GM18951 (cell line): ENCODE data around the gene ST3GAL5.
"Not testable (repeated sequence)": the region's sequence is repeated elsewhere in the genome, so short reads cannot be mapped to it uniquely, and the experiment has no call there.

Source experiments
- POLR2A ChIP-seq: IDR thresholded peaks from 4 replicates; pipeline ENCODE4 v1.6.1; 2011; ENCODE audit warnings: mild to moderate bottlenecking; ENCODE audit not compliant: insufficient read length, insufficient read depth; ENCODE audit errors: extremely low read depth
- in situ Hi-C: fragments of 300-500 bp; cut with MboI; formaldehyde crosslinking; loops from one replicate; pipeline ENCODE4 v1.12.0; 2022; ENCODE audit warnings: low sequenced_read_pairs, mixed read lengths, inconsistent platforms; ENCODE audit not compliant: unreplicated experiment

ST3GAL5 gene

GRCh38 chr2:85888684-85889626 lies at the start of gene ST3GAL5:
ST3GAL5 (minus strand) TSS chr2:85888990; CDS start chr2:85888905, 85 bp downstream.
- in situ Hi-C loops = no loop called here
- peak; percentile 54 for TF ChIP-seq POLR2A

DNA sequence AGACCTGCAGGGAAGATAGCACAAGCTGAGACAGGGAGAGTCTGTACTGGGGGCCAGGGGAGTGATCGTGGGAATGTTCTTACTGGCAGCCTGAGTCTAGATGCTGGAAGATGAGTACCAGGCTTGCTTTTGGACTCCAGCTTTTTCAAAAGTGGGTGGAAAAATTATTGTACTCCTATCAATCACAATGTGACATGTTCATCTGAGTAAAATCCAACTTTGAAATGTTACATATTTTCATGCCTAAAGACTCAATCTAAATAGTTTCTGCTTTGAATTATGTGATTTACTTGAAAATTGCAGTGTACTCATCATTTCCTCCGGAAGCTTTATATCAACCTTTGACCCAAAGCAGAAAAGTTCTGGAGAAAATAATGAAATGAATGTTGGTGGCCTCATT lies 49.7 kb upstream of the ST3GAL5 start:
- TF ChIP-seq POLR2A = no peak
- in situ Hi-C loops = no loop called here

- in situ Hi-C loops = no loop called here
- no peak for TF ChIP-seq POLR2A
Measured at GRCh38 chr2:85937069-85937439, 48.3 kb upstream of the ST3GAL5 start.

DNA sequence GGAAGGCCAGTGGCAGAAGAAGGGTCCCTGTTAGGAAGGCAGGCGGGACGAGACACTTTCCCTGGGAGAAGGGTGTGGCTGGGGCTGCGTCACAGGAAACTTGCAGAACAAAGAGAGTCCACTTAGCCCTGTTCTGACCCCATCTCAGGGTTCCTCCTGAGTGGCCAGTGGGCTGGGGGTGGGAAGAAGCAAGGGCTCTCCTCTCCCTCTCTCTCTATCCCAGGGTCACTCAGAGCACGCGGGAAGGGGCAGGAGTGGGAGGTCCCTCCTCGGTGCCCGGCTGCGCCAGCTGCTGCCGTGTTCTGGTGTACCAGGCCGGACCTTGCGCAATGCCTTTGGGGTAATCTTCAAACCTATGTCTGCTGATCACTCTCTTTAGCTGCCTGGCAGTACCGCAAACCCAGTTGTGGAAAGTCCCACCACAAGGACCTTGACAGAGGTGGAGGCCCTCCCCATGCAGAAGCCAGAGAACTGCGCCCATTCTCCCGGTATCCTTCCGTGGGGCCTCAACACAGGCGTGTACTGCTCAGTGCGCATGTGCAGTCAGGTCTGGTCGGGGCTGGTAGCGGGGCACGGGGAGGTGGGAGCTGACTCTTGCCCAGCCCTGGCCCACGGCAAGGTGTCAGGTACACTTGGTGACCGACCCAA lies 47.8 kb upstream of the ST3GAL5 start:
- TF ChIP-seq POLR2A = no peak
- in situ Hi-C loops = no loop called here

DNA sequence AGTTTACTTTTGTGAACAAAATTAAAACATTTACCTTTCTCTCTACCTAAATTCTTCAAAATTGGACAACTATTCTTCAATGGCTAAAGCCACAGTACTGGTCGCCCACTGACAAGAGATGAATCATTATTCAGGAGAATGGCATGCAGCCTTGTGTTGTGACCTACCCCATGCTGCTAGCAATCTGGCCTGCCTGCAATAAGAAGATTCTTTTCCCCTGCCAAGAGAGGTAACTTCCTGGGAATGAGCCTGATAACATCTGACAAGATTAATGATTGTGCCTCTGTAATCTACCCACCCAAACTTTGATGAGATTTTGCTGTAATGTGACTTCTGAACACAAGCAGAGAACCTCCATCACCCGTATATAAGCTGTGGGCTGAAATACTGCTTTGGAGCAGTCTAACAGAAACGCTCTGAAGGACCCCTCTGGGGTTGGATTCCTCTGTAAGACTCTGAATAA lies 47.0 kb upstream of the ST3GAL5 start:
- TF ChIP-seq POLR2A = no peak
- in situ Hi-C loops = no loop called here

- in situ Hi-C loops = no loop called here
- no peak for TF ChIP-seq POLR2A
Measured at GRCh38 chr2:85935170-85935745, 46.5 kb upstream of the ST3GAL5 start.

GRCh38 chr2:85933753-85934594 lies 45.2 kb upstream of the ST3GAL5 start:
- in situ Hi-C loops = no loop called here
- TF ChIP-seq POLR2A = no peak

DNA sequence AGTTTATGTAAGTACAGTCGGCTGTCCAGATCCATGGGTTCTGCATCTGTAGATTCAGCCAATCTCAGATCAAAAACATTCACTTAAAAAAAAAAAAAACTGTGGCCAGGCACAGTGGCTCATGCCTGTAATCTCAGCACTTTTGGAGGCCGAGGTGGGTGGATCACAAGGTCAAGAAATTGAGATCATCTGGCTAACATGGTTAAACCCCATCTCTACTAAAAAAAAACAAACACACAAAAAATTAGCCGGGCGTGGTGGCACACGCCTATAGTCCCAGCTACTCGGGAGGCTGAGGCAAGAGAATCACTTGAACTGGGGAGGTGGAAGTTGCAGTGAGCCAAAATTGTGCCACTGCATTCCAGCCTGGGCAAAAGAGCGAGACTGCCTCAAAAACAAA lies 42.4 kb upstream of the ST3GAL5 start:
- in situ Hi-C loops = not testable (repeated sequence)

GRCh38 chr2:85930129-85931124 lies 41.6 kb upstream of the ST3GAL5 start:
- TF ChIP-seq POLR2A = no peak
- in situ Hi-C loops = no loop called here

GRCh38 chr2:85929096-85930050 lies 40.6 kb upstream of the ST3GAL5 start:
- no peak for TF ChIP-seq POLR2A
- in situ Hi-C loops = no loop called here
